H9 (cell line): ENCODE measurements around the gene ATP1A2. TPM values are rescaled to one million over a fixed set of nuclear protein-coding genes. Genes with fewer than 3 reads are reported as not detected.

Source experiments
- DNase-seq: peaks from one replicate; pipeline ENCODE4 v3.0.0-alpha.2; 2017
- H2AFZ ChIP-seq: one replicate; pipeline ENCODE4 v1.6.1; 2013; ENCODE audit warnings: mild to moderate bottlenecking, low read length, control low read depth, moderate library complexity
- H2AK5ac ChIP-seq: 2 replicates; pipeline ENCODE4 v1.6.1; 2013; ENCODE audit warnings: low read length, control low read depth, mixed read lengths; ENCODE audit not compliant: insufficient read length
- H2BK120ac ChIP-seq: one replicate; pipeline ENCODE4 v1.6.1; 2013; ENCODE audit warnings: low read depth, mild to moderate bottlenecking, low read length, control low read depth, inconsistent platforms; ENCODE audit not compliant: poor library complexity, severe bottlenecking
- H2BK12ac ChIP-seq: 2 replicates; pipeline ENCODE4 v1.6.1; 2013; ENCODE audit warnings: low read length, control low read depth, mixed read lengths, low read depth; ENCODE audit not compliant: insufficient read length
- H2BK15ac ChIP-seq: 2 replicates; pipeline ENCODE4 v1.6.1; 2013; ENCODE audit warnings: low read depth, low read length, control low read depth
- H2BK20ac ChIP-seq: one replicate; pipeline ENCODE4 v1.6.1; 2013; ENCODE audit warnings: low read depth, mild to moderate bottlenecking, low read length, control low read depth, inconsistent platforms; ENCODE audit not compliant: poor library complexity, severe bottlenecking
- H2BK5ac ChIP-seq: 2 replicates; pipeline ENCODE4 v1.6.1; 2013; ENCODE audit warnings: low read length, control low read depth, mixed read lengths; ENCODE audit not compliant: insufficient read length
- H3K14ac ChIP-seq: 2 replicates; pipeline ENCODE4 v1.6.1; 2013; ENCODE audit warnings: low read length, control low read depth; ENCODE audit not compliant: insufficient read depth
- H3K18ac ChIP-seq: 2 replicates; pipeline ENCODE4 v1.6.1; 2013; ENCODE audit warnings: low read depth, mild to moderate bottlenecking, mixed read lengths, low read length, control low read depth; ENCODE audit not compliant: insufficient read length
- H3K23ac ChIP-seq: 2 replicates; pipeline ENCODE4 v1.6.1; 2013; ENCODE audit warnings: low read length, control low read depth, mixed read lengths, low read depth; ENCODE audit not compliant: insufficient read length
- H3K23me2 ChIP-seq: 2 replicates; pipeline ENCODE4 v1.6.1; 2013; ENCODE audit warnings: low read depth, mild to moderate bottlenecking, mixed read lengths, low read length, control low read depth; ENCODE audit not compliant: insufficient read length, poor library complexity, severe bottlenecking
- H3K27ac ChIP-seq: 2 replicates; pipeline ENCODE4 v1.5.1; 2013; ENCODE audit warnings: low read length, control low read depth, mixed read lengths, low read depth; ENCODE audit not compliant: insufficient read length
- H3K27me3 ChIP-seq: 2 replicates; pipeline ENCODE4 v1.6.1; 2013; ENCODE audit warnings: low read length, control low read depth, inconsistent platforms; ENCODE audit not compliant: insufficient read depth
- H3K4ac ChIP-seq: 2 replicates; pipeline ENCODE4 v1.6.1; 2013; ENCODE audit warnings: low read depth, mild to moderate bottlenecking, control low read depth, inconsistent platforms, low read length, moderate library complexity
- H3K4me1 ChIP-seq: 2 replicates; pipeline ENCODE4 v1.6.1; 2013; ENCODE audit warnings: low read length, control low read depth, inconsistent platforms; ENCODE audit not compliant: insufficient read depth
- H3K4me2 ChIP-seq: 2 replicates; pipeline ENCODE4 v1.6.1; 2013; ENCODE audit warnings: low read length, control low read depth, mixed read lengths; ENCODE audit not compliant: insufficient read length, insufficient read depth
- H3K56ac ChIP-seq: 2 replicates; pipeline ENCODE4 v1.6.1; 2013; ENCODE audit warnings: low read depth, mild to moderate bottlenecking, mixed read lengths, low read length, control low read depth; ENCODE audit not compliant: insufficient read length
- H3K79me1 ChIP-seq: 2 replicates; pipeline ENCODE4 v1.6.1; 2013; ENCODE audit warnings: low read depth, mild to moderate bottlenecking, moderate library complexity, low read length, control low read depth, inconsistent platforms; ENCODE audit not compliant: insufficient read depth, poor library complexity, severe bottlenecking
- H3K79me2 ChIP-seq: 2 replicates; pipeline ENCODE4 v1.6.1; 2013; ENCODE audit warnings: low read length, control low read depth, inconsistent platforms; ENCODE audit not compliant: insufficient read depth
- H3K9ac ChIP-seq: 2 replicates; pipeline ENCODE4 v1.6.1; 2013; ENCODE audit warnings: low read length, control low read depth, mixed read lengths; ENCODE audit not compliant: insufficient read length; ENCODE audit errors: extremely low read depth
- H3K9me3 ChIP-seq: one replicate; pipeline ENCODE4 v1.6.1; 2013; ENCODE audit warnings: low read depth, low read length, inconsistent platforms; ENCODE audit not compliant: control insufficient read depth
- H3T11ph ChIP-seq: one replicate; pipeline ENCODE4 v1.6.1; 2013; ENCODE audit warnings: mild to moderate bottlenecking, low read length, control low read depth, inconsistent platforms
- H4K20me1 ChIP-seq: one replicate; pipeline ENCODE4 v1.6.1; 2013; ENCODE audit not compliant: control insufficient read depth, insufficient read length, insufficient read depth
- H4K5ac ChIP-seq: 2 replicates; pipeline ENCODE4 v1.6.1; 2013; ENCODE audit warnings: low read depth, mild to moderate bottlenecking, mixed read lengths, low read length, control low read depth; ENCODE audit not compliant: insufficient read length
- H4K8ac ChIP-seq: replicated peaks from 2 replicates; pipeline ENCODE4 v1.6.1; 2013; ENCODE audit warnings: low read length, control low read depth, mixed read lengths, low read depth; ENCODE audit not compliant: insufficient read length
- H4K91ac ChIP-seq: 2 replicates; pipeline ENCODE4 v1.6.1; 2013; ENCODE audit warnings: low read depth, mild to moderate bottlenecking, moderate library complexity, mixed read lengths, low read length, control low read depth; ENCODE audit not compliant: insufficient read length
- H3K27ac Mint-ChIP-seq, 3 experiments: 2 replicates in 2 of 3; 3 replicates in 1 of 3; pipeline ENCODE4 v1.8.0; 2020 to 2021; ENCODE audit warnings: mixed read lengths in 3 of 3, mild to moderate bottlenecking in 1 of 3, moderate library complexity in 1 of 3
- H3K27me3 Mint-ChIP-seq: 2 replicates; pipeline ENCODE4 v1.8.0; 2021; ENCODE audit warnings: low read depth, mild to moderate bottlenecking, moderate library complexity, mixed read lengths
- H3K36me3 Mint-ChIP-seq, 3 experiments: 2 replicates in 2 of 3; 3 replicates in 1 of 3; pipeline ENCODE4 v1.8.0; 2020 to 2021; ENCODE audit warnings: low read depth in 3 of 3, mixed read lengths in 3 of 3; ENCODE audit not compliant: insufficient read depth in 1 of 3
- H3K4me1 Mint-ChIP-seq, 2 experiments: 2 replicates each; pipeline ENCODE4 v1.8.0; 2020; ENCODE audit warnings: mixed read lengths in 2 of 2
- H3K4me3 Mint-ChIP-seq, 2 experiments: 2 replicates in 1 of 2; 3 replicates in 1 of 2; pipeline ENCODE4 v1.8.0; 2020 to 2021; ENCODE audit warnings: mild to moderate bottlenecking in 2 of 2, mixed read lengths in 2 of 2, moderate library complexity in 1 of 2
- H3K9me3 Mint-ChIP-seq, 2 experiments: 2 replicates in 1 of 2; 3 replicates in 1 of 2; pipeline ENCODE4 v1.8.0; 2020; ENCODE audit warnings: mild to moderate bottlenecking in 2 of 2, mixed read lengths in 2 of 2, moderate library complexity in 1 of 2
- CTCF ChIP-seq: fragments of 200-600 bp; sonication (generic); conservative IDR thresholded peaks from 3 replicates; pipeline ENCODE4 v1.8.0; 2021; ENCODE audit warnings: antibody characterized with exemption, mild to moderate bottlenecking
- WGBS: extraction: QIAGEN DNeasy Blood & Tissue Kit; methylation state at CpG from one replicate; pipeline ENCODE4 v1.1.7; 2013; ENCODE audit warnings: missing lambda C conversion rate, low lambda C conversion rate, mixed read lengths; ENCODE audit not compliant: insufficient read length; ENCODE audit errors: extremely low coverage; 5-methylcytosine and 5-hydroxymethylcytosine counted together
- total RNA-seq: library from RNA; stranded (reverse); gene quantifications from 2 replicates; pipeline ENCODE4 v1.2.1, GENCODE V29; 2021

ATP1A2 gene
- total RNA-seq, 1 experiment from 2014 or later = 3.0 TPM

DNA sequence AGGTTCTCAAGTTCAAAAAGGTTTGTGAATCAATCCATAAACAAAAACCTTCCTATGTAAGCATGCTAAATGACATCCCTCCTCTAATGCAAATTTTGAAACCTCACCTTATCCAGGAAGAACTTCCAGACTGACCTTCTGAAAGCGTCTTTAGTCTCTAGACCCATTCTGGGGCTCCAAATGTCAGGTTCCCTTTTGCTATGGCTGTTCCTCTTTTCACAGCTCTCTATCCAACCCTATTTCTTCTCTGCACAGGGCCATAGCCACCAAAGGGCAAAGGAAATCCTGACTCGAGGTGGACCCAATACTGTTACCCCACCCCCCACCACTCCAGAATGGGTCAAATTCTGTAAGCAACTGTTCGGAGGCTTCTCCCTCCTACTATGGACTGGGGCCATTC, 39.2 kb downstream of the ATP1A2 start:
- no peak overlapping the region for H4K5ac ChIP-seq
- H4K8ac ChIP-seq = no peak overlapping the region
- no peaks in the 10 kb centered on the region for H3K79me1 ChIP-seq
- no peak overlapping the region for H3K9ac ChIP-seq
- H3K14ac ChIP-seq = no peak overlapping the region
- no peak overlapping the region for H2BK120ac ChIP-seq
- no peaks in the 10 kb centered on the region for H3K27me3 ChIP-seq
- no peak overlapping the region for H3K23ac ChIP-seq
- Mint-ChIP-seq H3K4me1 (no peaks in the 10 kb centered on the region), H3K4me3 (no peak overlapping the region), H3K36me3 (no peaks in the 10 kb centered on the region), H3K27ac (no peak overlapping the region), H3K27me3 (peaks cover 8% of the 10 kb centered on the region), H3K9me3 (no peaks in the 10 kb centered on the region)
- no peak for TF ChIP-seq CTCF
- no peak overlapping the region for H3K56ac ChIP-seq
- no peak overlapping the region for H2BK20ac ChIP-seq
- no peak for DNase-seq
- H3K23me2 ChIP-seq = no peaks in the 10 kb centered on the region
- no peaks in the 10 kb centered on the region for H3K4me1 ChIP-seq
- no peak overlapping the region for H4K91ac ChIP-seq
- H2BK5ac ChIP-seq = no peak overlapping the region
- H2AFZ ChIP-seq = no peak overlapping the region
- H2BK15ac ChIP-seq = no peak overlapping the region
- H2BK12ac ChIP-seq = no peak overlapping the region
- no peaks in the 10 kb centered on the region for H4K20me1 ChIP-seq
- no peaks in the 10 kb centered on the region for H3K9me3 ChIP-seq
- H3K27ac ChIP-seq = no peak overlapping the region
- no CpG with 5 or more reads among the region's 3 CpGs for WGBS
- no peaks in the 10 kb centered on the region for H3K79me2 ChIP-seq
- H3K4me2 ChIP-seq = no peak overlapping the region
- no peak overlapping the region for H3K18ac ChIP-seq
- H3T11ph ChIP-seq = no peak overlapping the region
- no peak overlapping the region for H2AK5ac ChIP-seq
- no peak overlapping the region for H3K4ac ChIP-seq
